Loucy (cell line): ENCODE data around the gene NDUFAF4.

Experiments
- EZH2phosphoT487 ChIP-seq: fragments of 200-600 bp; IDR thresholded peaks from 2 replicates; pipeline ENCODE4 v1.6.1; 2018; ENCODE audit warnings: antibody characterized with exemption, mild to moderate bottlenecking, moderate library complexity, borderline replicate concordance
- TF ChIP-seq, protein P1 (sequence below): fragments of 200-600 bp; sonication (generic); conservative IDR thresholded peaks from 2 replicates; pipeline ENCODE4 v1.5.1; 2014; ENCODE audit warnings: mild to moderate bottlenecking, antibody characterized with exemption, low read length

DNA sequence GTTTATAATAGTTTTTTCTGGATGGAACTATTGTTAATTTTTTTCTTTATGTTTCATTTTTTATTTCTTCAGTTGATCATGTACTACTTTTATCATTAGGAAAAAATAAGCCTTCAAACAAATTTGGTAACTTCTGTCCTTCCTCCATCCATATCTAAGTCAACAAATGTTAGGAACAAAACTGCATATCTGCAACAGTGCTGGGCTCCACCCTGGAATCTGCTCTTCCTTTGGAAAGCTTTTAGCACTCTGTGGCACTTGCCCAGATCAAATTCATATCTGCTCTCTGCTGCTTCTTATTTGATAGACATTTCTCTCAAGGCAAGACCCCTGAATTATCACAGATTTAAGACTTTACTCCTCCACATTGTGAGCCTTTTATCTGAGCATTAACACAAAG is 36.1 kb downstream of the NDUFAF4 start:
- TF ChIP-seq, protein P1, sequence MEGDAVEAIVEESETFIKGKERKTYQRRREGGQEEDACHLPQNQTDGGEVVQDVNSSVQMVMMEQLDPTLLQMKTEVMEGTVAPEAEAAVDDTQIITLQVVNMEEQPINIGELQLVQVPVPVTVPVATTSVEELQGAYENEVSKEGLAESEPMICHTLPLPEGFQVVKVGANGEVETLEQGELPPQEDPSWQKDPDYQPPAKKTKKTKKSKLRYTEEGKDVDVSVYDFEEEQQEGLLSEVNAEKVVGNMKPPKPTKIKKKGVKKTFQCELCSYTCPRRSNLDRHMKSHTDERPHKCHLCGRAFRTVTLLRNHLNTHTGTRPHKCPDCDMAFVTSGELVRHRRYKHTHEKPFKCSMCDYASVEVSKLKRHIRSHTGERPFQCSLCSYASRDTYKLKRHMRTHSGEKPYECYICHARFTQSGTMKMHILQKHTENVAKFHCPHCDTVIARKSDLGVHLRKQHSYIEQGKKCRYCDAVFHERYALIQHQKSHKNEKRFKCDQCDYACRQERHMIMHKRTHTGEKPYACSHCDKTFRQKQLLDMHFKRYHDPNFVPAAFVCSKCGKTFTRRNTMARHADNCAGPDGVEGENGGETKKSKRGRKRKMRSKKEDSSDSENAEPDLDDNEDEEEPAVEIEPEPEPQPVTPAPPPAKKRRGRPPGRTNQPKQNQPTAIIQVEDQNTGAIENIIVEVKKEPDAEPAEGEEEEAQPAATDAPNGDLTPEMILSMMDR = no peak
- no peak for TF ChIP-seq EZH2phosphoT487
